K562 (cell line): Measurements from ENCODE around the gene ZNF266. TPM values are rescaled to one million over a fixed set of nuclear protein-coding genes. Genes with fewer than 3 reads are reported as not detected.

ENCODE experiments used
- CREB5 ChIP-seq: fragments of 250-450 bp; sonication (Bioruptor Pico); IDR thresholded peaks from 2 replicates; pipeline ENCODE4 v1.5.0; 2020; ENCODE audit warnings: mild to moderate bottlenecking
- DEAF1 ChIP-seq: fragments of 450-650 bp; formaldehyde crosslinking; IDR thresholded peaks from 2 replicates; pipeline ENCODE4 v1.4.0; 2020; ENCODE audit warnings: mild to moderate bottlenecking, moderate library complexity
- ETV6 ChIP-seq, 3 experiments: fragments of 150-350 bp in 1 of 3; sonication (generic) in 1 of 3; formaldehyde crosslinking in 1 of 3; IDR thresholded peaks; 2 replicates each; pipeline versions ENCODE4 v1.6.1 to v1.8.0; 2014 to 2022; ENCODE audit warnings: borderline replicate concordance in 2 of 3, low read depth in 2 of 3, antibody characterized with exemption in 1 of 3, low read length in 1 of 3, mild to moderate bottlenecking in 1 of 3, missing genetic modification reagents in 1 of 3
- HCFC1 ChIP-seq: IDR thresholded peaks from 2 replicates; pipeline ENCODE4 v1.6.1; 2012; ENCODE audit warnings: low read depth, low read length, improper control_type of control experiment
- HIVEP1 ChIP-seq: fragments of 250-450 bp; sonication (Bioruptor Pico); IDR thresholded peaks from 2 replicates; pipeline ENCODE4 v1.4.0; 2020; ENCODE audit warnings: mild to moderate bottlenecking
- HSF4 ChIP-seq: fragments of 250-450 bp; sonication (Bioruptor Pico); IDR thresholded peaks from 2 replicates; pipeline ENCODE4 v2.1.2; 2022; ENCODE audit warnings: mild to moderate bottlenecking, moderate library complexity, borderline replicate concordance
- KLF10 ChIP-seq: fragments of 250-450 bp; sonication (Bioruptor Pico); IDR thresholded peaks from 2 replicates; pipeline ENCODE4 v1.6.1; 2021; ENCODE audit warnings: matching md5 sums
- NCOA1 ChIP-seq: fragments of 450-650 bp; IDR thresholded peaks from 2 replicates; pipeline ENCODE4 v1.6.1; 2016; ENCODE audit warnings: low read depth
- NR2C1 ChIP-seq, 2 experiments: fragments of 450-650 bp; IDR thresholded peaks; 2 replicates each; pipeline ENCODE4 v1.6.1; 2017; ENCODE audit warnings: mild to moderate bottlenecking in 2 of 2, antibody characterized with exemption in 1 of 2, inconsistent platforms in 1 of 2, missing compliant biosample characterization in 1 of 2, missing genetic modification characterization in 1 of 2
- PHF8 ChIP-seq: fragments of 200-600 bp; sonication (generic); IDR thresholded peaks from 2 replicates; pipeline ENCODE4 v1.6.1; 2012; ENCODE audit warnings: mixed run types, mild to moderate bottlenecking, inconsistent platforms, low read length, moderate library complexity, borderline replicate concordance
- RB1 ChIP-seq: fragments of 450-650 bp; IDR thresholded peaks from 2 replicates; pipeline ENCODE4 v1.6.1; 2017; ENCODE audit warnings: low read depth, mild to moderate bottlenecking
- RBFOX2 ChIP-seq: fragments of 200-400 bp; formaldehyde crosslinking; IDR thresholded peaks from 2 replicates; pipeline ENCODE4 v1.6.1; 2017; ENCODE audit warnings: low read depth, mild to moderate bottlenecking, low read length, moderate library complexity
- SAFB2 ChIP-seq: fragments of 200-400 bp; formaldehyde crosslinking; IDR thresholded peaks from 2 replicates; pipeline ENCODE4 v1.6.1; 2018; ENCODE audit warnings: borderline replicate concordance, low read length, low read depth, moderate library complexity; ENCODE audit not compliant: severe bottlenecking
- SOX6 ChIP-seq: fragments of 450-650 bp; IDR thresholded peaks from 2 replicates; pipeline ENCODE4 v1.6.1; 2014; ENCODE audit warnings: mild to moderate bottlenecking
- TSC22D4 ChIP-seq: fragments of 450-650 bp; IDR thresholded peaks from 2 replicates; pipeline ENCODE4 v1.6.1; 2016; ENCODE audit warnings: missing genetic modification characterization, missing biosample characterization, control low read depth
- ZNF551 ChIP-seq: fragments of 250-450 bp; sonication (Bioruptor Pico); IDR thresholded peaks from 2 replicates; pipeline ENCODE4 v1.5.0; 2021; ENCODE audit warnings: mild to moderate bottlenecking, moderate library complexity
- ZNF592 ChIP-seq: fragments of 450-650 bp; IDR thresholded peaks from 2 replicates; pipeline ENCODE4 v1.6.1; 2017; ENCODE audit warnings: antibody characterized with exemption, mild to moderate bottlenecking
- ZSCAN32 ChIP-seq: fragments of 450-650 bp; formaldehyde crosslinking; IDR thresholded peaks from 2 replicates; pipeline ENCODE4 v1.4.0; 2020; ENCODE audit warnings: mild to moderate bottlenecking, moderate library complexity
- polyA plus RNA-seq, 8 experiments: library from polyadenylated mRNA; depleted of rRNA in 4 of 8; stranded (reverse) in 5 of 8; unstranded in 3 of 8; fragments of >200 nt; fragmentation: Nextera tagmentation in 2 of 8; fragmentation: Illumina TruSeq in 1 of 8; extraction: Ambion mirVana in 2 of 8; extraction: Trizol in 1 of 8; gene quantifications; 2 replicates each; pipeline versions ENCODE4 v1.2.1 to v1.2.3, GENCODE V29; 2011 to 2014; ENCODE audit warnings: inconsistent platforms in 1 of 8, missing spikeins in 1 of 8
- total RNA-seq, 7 experiments: library from RNA; depleted of rRNA in 6 of 7; stranded (reverse); fragments of >200 nt in 6 of 7; fragmentation: Illumina TruSeq in 2 of 7; extraction: Trizol in 2 of 7; gene quantifications; 2 replicates each; pipeline versions ENCODE4 v1.2.1 to v1.2.3, GENCODE V29; 2011 to 2021; ENCODE audit warnings: low replicate concordance in 1 of 7

Gene ZNF266
- total and polyA plus RNA-seq, 9 of the 15 experiments (the other 6 are each of a cell fraction or from before 2014, with no cell fraction given): 5.9 to 40.9 (median 20.3) TPM

GRCh38 chr19:9370738-9371619 lies 64.4 kb downstream of the ZNF266 start (continued):
- TF ChIP-seq SAFB2 (no peak), ETV6 (IDR thresholded peaks at IDR 0.05; ENCODE audit: borderline replicate concordance in 1 of 2, low read depth in 2 of 2, low read length in 1 of 2) (no peak), ETV6 (CRISPR knock-in tag; IDR thresholded peaks at IDR 0.05; ENCODE audit: borderline replicate concordance) (no peak), RB1 (no peak), NCOA1 (no peak), ZNF551 (no peak), HSF4 (CRISPR knock-in tag) (no peak), PHF8 (no peak), TSC22D4 (tag) (no peak), CREB5 (CRISPR knock-in tag) (no peak), NR2C1 (IDR thresholded peaks at IDR 0.05) (no peak), NR2C1 (tag; IDR thresholded peaks at IDR 0.05) (0 out of 2 replicates have a peak, but pooled peaks have one; percentile 10), SOX6 (peak; percentile 75; the same call in 1 of the 2 replicates), ZSCAN32 (CRISPR knock-in tag) (peak; percentile 62; the same call in 1 of the 2 replicates), DEAF1 (CRISPR knock-in tag) (no peak), ZNF592 (no peak), HCFC1 (no peak), HIVEP1 (no peak), RBFOX2 (no peak), KLF10 (no peak)
